HEK293 (cell line): Measurements from ENCODE around the gene CTNNB1.

Source experiments
- BCL11A ChIP-seq: fragments of 450-650 bp; formaldehyde crosslinking; IDR thresholded peaks from 2 replicates; pipeline ENCODE4 v1.5.1; 2016; ENCODE audit warnings: low read depth, missing biosample characterization, missing genetic modification characterization
- CTCF ChIP-seq: fragments of 450-650 bp; formaldehyde crosslinking; IDR thresholded peaks from 2 replicates; pipeline ENCODE4 v1.5.1; 2016; ENCODE audit warnings: missing biosample characterization, missing genetic modification characterization
- HOXD13 ChIP-seq: sonication (generic); formaldehyde crosslinking; IDR thresholded peaks from 2 replicates; pipeline ENCODE4 v1.8.0; 2022; ENCODE audit warnings: missing genetic modification reagents, borderline replicate concordance
- SETDB1 ChIP-seq: IDR thresholded peaks from one replicate; pipeline ENCODE4 v1.6.1; 2017; ENCODE audit warnings: mild to moderate bottlenecking, low read length, moderate library complexity, mixed read lengths; ENCODE audit not compliant: insufficient read length
- YY1 ChIP-seq: fragments of 450-650 bp; formaldehyde crosslinking; IDR thresholded peaks from 2 replicates; pipeline ENCODE4 v1.5.1; 2018; ENCODE audit warnings: missing biosample characterization, missing genetic modification characterization
- ZNF510 ChIP-seq: fragments of 450-650 bp; formaldehyde crosslinking; IDR thresholded peaks from 2 replicates; pipeline ENCODE4 v1.5.1; 2018; ENCODE audit warnings: mild to moderate bottlenecking, missing genetic modification characterization, missing biosample characterization; ENCODE audit not compliant: insufficient replicate concordance
- ZNF768 ChIP-seq: fragments of 450-650 bp; formaldehyde crosslinking; IDR thresholded peaks from 2 replicates; pipeline ENCODE4 v1.5.1; 2018; ENCODE audit warnings: missing biosample characterization, mild to moderate bottlenecking, missing genetic modification characterization

DNA sequence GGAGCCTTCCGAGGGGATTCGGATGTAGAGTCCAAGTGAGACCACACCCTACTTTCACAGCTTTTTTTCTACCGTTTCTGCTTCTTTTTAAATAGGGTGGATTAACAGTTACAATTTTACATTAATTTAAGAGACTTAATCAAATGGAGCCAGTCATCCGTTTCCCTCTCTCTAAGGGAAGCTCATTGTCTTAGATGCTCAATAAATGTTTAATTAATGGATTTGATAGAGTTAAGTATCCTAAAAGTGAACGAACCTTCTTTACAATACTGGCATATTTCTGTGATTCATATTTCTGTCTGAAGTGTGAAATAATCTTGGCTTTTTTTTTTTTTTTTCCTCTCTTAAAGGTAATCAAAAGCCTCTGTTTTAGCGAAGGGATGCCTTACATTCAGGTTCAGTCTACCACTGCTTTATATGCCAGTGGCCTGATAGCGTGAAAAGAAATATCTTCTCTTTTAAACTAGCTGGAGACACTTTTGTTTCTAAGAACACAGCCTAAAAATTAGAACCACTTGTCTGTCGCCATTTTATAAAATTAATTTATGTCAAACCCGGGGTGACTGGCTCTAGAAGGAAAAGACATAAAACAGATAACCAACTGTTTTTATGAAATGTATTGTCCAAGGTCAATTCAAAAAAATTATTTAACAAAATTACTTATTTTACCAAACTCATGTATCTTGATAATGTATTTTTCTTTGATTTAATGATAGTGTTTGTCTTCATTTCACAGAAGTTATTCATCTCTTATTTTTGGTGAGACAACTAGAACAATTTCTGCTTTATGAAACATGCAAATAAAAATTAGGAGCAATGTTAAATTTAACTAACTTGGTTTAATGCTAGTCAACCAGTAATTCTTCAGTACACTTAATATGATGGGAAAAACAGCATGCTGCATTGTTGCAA lies 2.5 kb upstream of the CTNNB1 start:
- TF ChIP-seq YY1 (tag by site-specific recombination) (no peak), ZNF510 (tag by site-specific recombination) (no peak), BCL11A (tag by site-specific recombination) (no peak), CTCF (tag by site-specific recombination) (no peak), SETDB1 (no peak), ZNF768 (tag by site-specific recombination) (no peak), HOXD13 (CRISPR knock-in tag) (no peak)
